Cortex of kidney (tissue), 1 donor: ENCODE measurements around the gene ZNF160.
"Not testable (repeated sequence)": the region's sequence is repeated elsewhere in the genome, so short reads cannot be mapped to it uniquely, and the experiment has no call there.

ENCODE experiments used
- DNase-seq: peaks from one replicate; lab custom pipeline; 2025; lab: John Stamatoyannopoulos, UW

Gene ZNF160

GRCh38 chr19:53103234-53104203 is at the start of gene ZNF160:
ZNF160 (minus strand) TSS chr19:53103422; CDS start chr19:53086276, 17,146 bp downstream.
- DNase-seq: peak; percentile 47

GRCh38 chr19:53147645-53148044 is 44.4 kb upstream of the ZNF160 start:
- no peak for DNase-seq

GRCh38 chr19:53140351-53140750 is 37.1 kb upstream of the ZNF160 start:
- no peak for DNase-seq

GRCh38 chr19:53136432-53136831 is 33.2 kb upstream of the ZNF160 start:
- DNase-seq: no peak

- no peak for DNase-seq
These were observed 29.1 kb upstream of the ZNF160 start, which contains the start of gene ZNF415 for GRCh38 chr19:53132141-53132991. ZNF415 (minus strand) TSS chr19:53132910; CDS start chr19:53122676, 10,234 bp downstream.

- no peak for DNase-seq
These were observed 28.5 kb upstream of the ZNF160 start for GRCh38 chr19:53131727-53132126.

- DNase-seq: no peak
These were observed 27.9 kb upstream of the ZNF160 start for GRCh38 chr19:53131085-53131590.

GRCh38 chr19:53130506-53130905 is 27.3 kb upstream of the ZNF160 start:
- no peak for DNase-seq

- DNase-seq: not testable (repeated sequence)
These were observed 23.7 kb upstream of the ZNF160 start for GRCh38 chr19:53126733-53127526.

- DNase-seq: no peak
These were observed 20.2 kb upstream of the ZNF160 start for GRCh38 chr19:53123400-53123799.

- DNase-seq: no peak
These were observed 9.1 kb upstream of the ZNF160 start for GRCh38 chr19:53112286-53112685.

- DNase-seq: no peak
These were observed 6.3 kb upstream of the ZNF160 start for GRCh38 chr19:53109527-53109926.

GRCh38 chr19:53102756-53103233 is 427 bp downstream of the ZNF160 start:
- no peak for DNase-seq

GRCh38 chr19:53102206-53102755 is 941 bp downstream of the ZNF160 start:
- no peak for DNase-seq

GRCh38 chr19:53101518-53101917 is 1.7 kb downstream of the ZNF160 start:
- no peak for DNase-seq

- DNase-seq: not testable (repeated sequence)
These were observed 4.7 kb downstream of the ZNF160 start for GRCh38 chr19:53098570-53098969.

- not testable (repeated sequence) for DNase-seq
These were observed 6.1 kb downstream of the ZNF160 start for GRCh38 chr19:53096982-53097690.

GRCh38 chr19:53096579-53096978 is 6.6 kb downstream of the ZNF160 start:
- DNase-seq: not testable (repeated sequence)

- no peak for DNase-seq
These were observed 8.3 kb downstream of the ZNF160 start for GRCh38 chr19:53094754-53095575.
